Endothelial cell of umbilical vein (primary cell): Measurements from ENCODE around the gene TEX19.

Experiments
- CTCF ChIP-seq, 2 donors: IDR thresholded peaks; 1 replicate in 1 of 2; 2 replicates in 1 of 2; pipeline ENCODE4 v1.5.1; 2011; ENCODE audit warnings: low read length in 2 of 2, mild to moderate bottlenecking in 2 of 2, moderate library complexity in 2 of 2, control low read depth in 1 of 2, inconsistent platforms in 1 of 2, low read depth in 1 of 2; ENCODE audit not compliant: insufficient read depth in 1 of 2; ENCODE audit errors: extremely low read depth in 1 of 2
- EZH2 ChIP-seq: IDR thresholded peaks from 2 replicates; pipeline ENCODE4 v1.6.1; 2012; ENCODE audit warnings: borderline replicate concordance, low read depth, mild to moderate bottlenecking, moderate library complexity, low read length, inconsistent platforms; ENCODE audit not compliant: severe bottlenecking
- FOS ChIP-seq: IDR thresholded peaks from 2 replicates; pipeline ENCODE4 v1.6.1; 2011; ENCODE audit warnings: mild to moderate bottlenecking, low read length, moderate library complexity, borderline replicate concordance; ENCODE audit not compliant: insufficient read depth
- GATA2 ChIP-seq: IDR thresholded peaks from 2 replicates; pipeline ENCODE4 v1.7.0; 2011; ENCODE audit warnings: low read depth, mild to moderate bottlenecking, moderate library complexity, mixed read lengths, low read length; ENCODE audit not compliant: insufficient read length, insufficient read depth
- JUN ChIP-seq: IDR thresholded peaks from 2 replicates; pipeline ENCODE4 v1.6.1; 2011; ENCODE audit warnings: borderline replicate concordance, low read depth; ENCODE audit not compliant: insufficient read length, insufficient read depth
- MAX ChIP-seq: IDR thresholded peaks from 2 replicates; pipeline ENCODE4 v1.6.1; 2011; ENCODE audit not compliant: insufficient read depth, insufficient read length
- MYC ChIP-seq: IDR thresholded peaks from one replicate; pipeline ENCODE4 v1.6.1; 2011; ENCODE audit warnings: mild to moderate bottlenecking, low read depth, low read length
- POLR2A ChIP-seq: IDR thresholded peaks from 2 replicates; pipeline ENCODE4 v1.6.1; 2012; ENCODE audit warnings: low read depth, mild to moderate bottlenecking, control low read depth, low read length
- POLR2AphosphoS5 ChIP-seq: IDR thresholded peaks from 2 replicates; pipeline ENCODE4 v1.6.1; 2012; ENCODE audit warnings: low read depth, mild to moderate bottlenecking, control low read depth, low read length, moderate library complexity; ENCODE audit not compliant: insufficient read depth

GRCh38 chr17:82314012-82314726 lies 44.9 kb upstream of the TEX19 start:
- TF ChIP-seq CTCF (IDR thresholded peaks at IDR 0.05; ENCODE audit: extremely low read depth in 1 of 2, insufficient read depth in 1 of 2, low read depth in 1 of 2, low read length in 2 of 2) (no peak), EZH2 (no peak), JUN (no peak), MAX (no peak), POLR2A (no peak), MYC (no peak), FOS (no peak), POLR2AphosphoS5 (no peak), GATA2 (no peak)
